HEK293 (cell line): ENCODE data around the gene TRAM2.
A peak's percentile ranks its signal among the peaks of the same experiment; 100 is the strongest.

Experiments used
- GFI1B ChIP-seq: fragments of 450-650 bp; formaldehyde crosslinking; IDR thresholded peaks from 2 replicates; pipeline ENCODE4 v1.5.1; 2016; ENCODE audit warnings: missing biosample characterization, missing genetic modification characterization
- HOXA7 ChIP-seq: sonication (generic); formaldehyde crosslinking; IDR thresholded peaks from 2 replicates; pipeline ENCODE4 v1.8.1; 2022; ENCODE audit warnings: missing genetic modification reagents, borderline replicate concordance
- KLF10 ChIP-seq: fragments of 450-650 bp; IDR thresholded peaks from 2 replicates; pipeline ENCODE4 v1.5.1; 2018; ENCODE audit warnings: missing biosample characterization, mild to moderate bottlenecking, missing genetic modification characterization
- KLF16 ChIP-seq: fragments of 450-650 bp; formaldehyde crosslinking; IDR thresholded peaks from 2 replicates; pipeline ENCODE4 v1.5.1; 2017; ENCODE audit warnings: missing biosample characterization, missing genetic modification characterization
- OSR2 ChIP-seq: fragments of 450-650 bp; formaldehyde crosslinking; IDR thresholded peaks from 2 replicates; pipeline ENCODE4 v1.5.1; 2016; ENCODE audit warnings: missing biosample characterization, missing genetic modification characterization
- PRDM1 ChIP-seq: fragments of 450-650 bp; formaldehyde crosslinking; IDR thresholded peaks from 2 replicates; pipeline ENCODE4; 2016; ENCODE audit warnings: missing biosample characterization, missing genetic modification characterization
- PRDM2 ChIP-seq: fragments of 450-650 bp; formaldehyde crosslinking; IDR thresholded peaks from 2 replicates; pipeline ENCODE4 v1.5.1; 2016; ENCODE audit warnings: missing biosample characterization, missing genetic modification characterization, borderline replicate concordance
- TRIM28 ChIP-seq: IDR thresholded peaks from 2 replicates; pipeline ENCODE4 v1.6.1; 2011; ENCODE audit warnings: low read length, control low read depth, borderline replicate concordance
- ZBTB1 ChIP-seq: fragments of 450-650 bp; formaldehyde crosslinking; IDR thresholded peaks from 2 replicates; pipeline ENCODE4 v1.5.1; 2016; ENCODE audit warnings: missing biosample characterization, missing genetic modification characterization
- ZBTB8A ChIP-seq: fragments of 450-650 bp; formaldehyde crosslinking; IDR thresholded peaks from 2 replicates; pipeline ENCODE4 v1.5.1; 2016; ENCODE audit warnings: missing biosample characterization, missing genetic modification characterization
- ZNF146 ChIP-seq: fragments of 450-650 bp; formaldehyde crosslinking; IDR thresholded peaks from 2 replicates; pipeline ENCODE4 v1.5.1; 2016; ENCODE audit warnings: missing biosample characterization, missing genetic modification characterization
- ZNF155 ChIP-seq: fragments of 450-650 bp; formaldehyde crosslinking; IDR thresholded peaks from 2 replicates; pipeline ENCODE4 v1.5.1; 2016; ENCODE audit warnings: missing biosample characterization, missing genetic modification characterization
- ZNF174 ChIP-seq: fragments of 450-650 bp; formaldehyde crosslinking; IDR thresholded peaks from 2 replicates; pipeline ENCODE4 v1.5.0; 2017; ENCODE audit warnings: missing biosample characterization, mild to moderate bottlenecking, missing genetic modification characterization
- ZNF175 ChIP-seq: fragments of 450-650 bp; formaldehyde crosslinking; IDR thresholded peaks from 2 replicates; pipeline ENCODE4 v1.5.1; 2016; ENCODE audit warnings: missing biosample characterization, missing genetic modification characterization
- ZNF2 ChIP-seq: fragments of 450-650 bp; formaldehyde crosslinking; IDR thresholded peaks from 2 replicates; pipeline ENCODE4 v1.5.1; 2016; ENCODE audit warnings: missing biosample characterization, missing genetic modification characterization
- ZNF202 ChIP-seq: fragments of 450-650 bp; formaldehyde crosslinking; IDR thresholded peaks from 2 replicates; pipeline ENCODE4 v1.5.1; 2016; ENCODE audit warnings: missing biosample characterization, missing genetic modification characterization, borderline replicate concordance
- ZNF211 ChIP-seq: fragments of 450-650 bp; formaldehyde crosslinking; IDR thresholded peaks from 2 replicates; pipeline ENCODE4 v1.5.1; 2016; ENCODE audit warnings: low read depth, missing biosample characterization, missing genetic modification characterization
- ZNF302 ChIP-seq: fragments of 450-650 bp; formaldehyde crosslinking; IDR thresholded peaks from 2 replicates; pipeline ENCODE4 v1.5.1; 2016; ENCODE audit warnings: missing biosample characterization, missing genetic modification characterization, low read depth
- ZNF366 ChIP-seq: fragments of 450-650 bp; formaldehyde crosslinking; conservative IDR thresholded peaks from 2 replicates; pipeline ENCODE4 v1.5.1; 2016; ENCODE audit warnings: missing biosample characterization, missing genetic modification characterization
- ZNF473 ChIP-seq: fragments of 450-650 bp; formaldehyde crosslinking; IDR thresholded peaks from 2 replicates; pipeline ENCODE4 v1.5.1; 2017; ENCODE audit warnings: missing biosample characterization, missing genetic modification characterization
- ZNF48 ChIP-seq: fragments of 450-650 bp; formaldehyde crosslinking; IDR thresholded peaks from 2 replicates; pipeline ENCODE4 v1.5.1; 2016; ENCODE audit warnings: missing biosample characterization, missing genetic modification characterization
- ZNF548 ChIP-seq: fragments of 450-650 bp; formaldehyde crosslinking; IDR thresholded peaks from 2 replicates; pipeline ENCODE4 v1.5.1; 2016; ENCODE audit warnings: missing biosample characterization, missing genetic modification characterization
- ZNF585B ChIP-seq: fragments of 450-650 bp; formaldehyde crosslinking; IDR thresholded peaks from 2 replicates; pipeline ENCODE4 v1.5.1; 2016; ENCODE audit warnings: missing biosample characterization, missing genetic modification characterization
- ZNF600 ChIP-seq: fragments of 450-650 bp; formaldehyde crosslinking; IDR thresholded peaks from 2 replicates; pipeline ENCODE4 v1.5.1; 2016; ENCODE audit warnings: missing biosample characterization, missing genetic modification characterization
- ZNF623 ChIP-seq: fragments of 450-650 bp; formaldehyde crosslinking; IDR thresholded peaks from 2 replicates; pipeline ENCODE4 v1.5.1; 2016; ENCODE audit warnings: missing biosample characterization, missing genetic modification characterization
- ZNF707 ChIP-seq: fragments of 450-650 bp; formaldehyde crosslinking; IDR thresholded peaks from 2 replicates; pipeline ENCODE4 v1.5.1; 2016; ENCODE audit warnings: missing biosample characterization, missing genetic modification characterization
- ZNF768 ChIP-seq: fragments of 450-650 bp; formaldehyde crosslinking; IDR thresholded peaks from 2 replicates; pipeline ENCODE4 v1.5.1; 2018; ENCODE audit warnings: missing biosample characterization, mild to moderate bottlenecking, missing genetic modification characterization
- ZNF837 ChIP-seq: fragments of 450-650 bp; formaldehyde crosslinking; IDR thresholded peaks from 2 replicates; pipeline ENCODE4 v1.5.1; 2016; ENCODE audit warnings: missing biosample characterization, missing genetic modification characterization
- ZNF843 ChIP-seq: fragments of 450-650 bp; formaldehyde crosslinking; IDR thresholded peaks from 2 replicates; pipeline ENCODE4 v1.5.1; 2016; ENCODE audit warnings: missing biosample characterization, missing genetic modification characterization
- TF ChIP-seq, protein P1 (sequence below): fragments of 450-650 bp; formaldehyde crosslinking; IDR thresholded peaks from 2 replicates; pipeline ENCODE4 v1.5.1; 2016; ENCODE audit warnings: missing biosample characterization, missing genetic modification characterization
- TF ChIP-seq, protein P2 (sequence below): fragments of 450-650 bp; formaldehyde crosslinking; IDR thresholded peaks from 2 replicates; pipeline ENCODE4 v1.5.1; 2016; ENCODE audit warnings: missing biosample characterization, missing genetic modification characterization

Gene TRAM2

GRCh38 chr6:52548353-52548713 is 28.5 kb downstream of the TRAM2 start (continued):
- TF ChIP-seq KLF16 (tag by site-specific recombination) (no peak; the same call in 1 of the 2 replicates), ZNF48 (tag by site-specific recombination) (no peak), ZNF2 (0 out of 2 replicates have a peak, but pooled peaks have one; percentile 15), ZNF585B (tag by site-specific recombination) (no peak), ZNF155 (no peak), GFI1B (tag by site-specific recombination) (no peak), ZNF202 (tag by site-specific recombination) (no peak), PRDM1 (tag by site-specific recombination) (no peak), ZNF837 (tag by site-specific recombination) (no peak), ZNF211 (no peak), ZNF366 (tag by site-specific recombination) (no peak), TRIM28 (no peak), PRDM2 (tag by site-specific recombination) (no peak), ZNF146 (tag by site-specific recombination) (no peak), OSR2 (peak; percentile 75), KLF10 (tag by site-specific recombination) (no peak), ZNF175 (tag by site-specific recombination) (no peak), HOXA7 (CRISPR knock-in tag) (no peak), ZNF548 (tag by site-specific recombination) (no peak), ZNF473 (tag by site-specific recombination) (no peak), ZBTB1 (no peak), ZBTB8A (peak; percentile 35; the same call in 1 of the 2 replicates), ZNF174 (no peak), ZNF707 (tag by site-specific recombination) (no peak), ZNF302 (tag by site-specific recombination) (no peak), ZNF768 (tag by site-specific recombination) (no peak), ZNF843 (tag by site-specific recombination) (0 out of 2 replicates have a peak, but pooled peaks have one; percentile 18), ZNF600 (peak; percentile 47; the same call in 1 of the 2 replicates), ZNF623 (tag by site-specific recombination) (no peak)
- TF ChIP-seq, protein P1, sequence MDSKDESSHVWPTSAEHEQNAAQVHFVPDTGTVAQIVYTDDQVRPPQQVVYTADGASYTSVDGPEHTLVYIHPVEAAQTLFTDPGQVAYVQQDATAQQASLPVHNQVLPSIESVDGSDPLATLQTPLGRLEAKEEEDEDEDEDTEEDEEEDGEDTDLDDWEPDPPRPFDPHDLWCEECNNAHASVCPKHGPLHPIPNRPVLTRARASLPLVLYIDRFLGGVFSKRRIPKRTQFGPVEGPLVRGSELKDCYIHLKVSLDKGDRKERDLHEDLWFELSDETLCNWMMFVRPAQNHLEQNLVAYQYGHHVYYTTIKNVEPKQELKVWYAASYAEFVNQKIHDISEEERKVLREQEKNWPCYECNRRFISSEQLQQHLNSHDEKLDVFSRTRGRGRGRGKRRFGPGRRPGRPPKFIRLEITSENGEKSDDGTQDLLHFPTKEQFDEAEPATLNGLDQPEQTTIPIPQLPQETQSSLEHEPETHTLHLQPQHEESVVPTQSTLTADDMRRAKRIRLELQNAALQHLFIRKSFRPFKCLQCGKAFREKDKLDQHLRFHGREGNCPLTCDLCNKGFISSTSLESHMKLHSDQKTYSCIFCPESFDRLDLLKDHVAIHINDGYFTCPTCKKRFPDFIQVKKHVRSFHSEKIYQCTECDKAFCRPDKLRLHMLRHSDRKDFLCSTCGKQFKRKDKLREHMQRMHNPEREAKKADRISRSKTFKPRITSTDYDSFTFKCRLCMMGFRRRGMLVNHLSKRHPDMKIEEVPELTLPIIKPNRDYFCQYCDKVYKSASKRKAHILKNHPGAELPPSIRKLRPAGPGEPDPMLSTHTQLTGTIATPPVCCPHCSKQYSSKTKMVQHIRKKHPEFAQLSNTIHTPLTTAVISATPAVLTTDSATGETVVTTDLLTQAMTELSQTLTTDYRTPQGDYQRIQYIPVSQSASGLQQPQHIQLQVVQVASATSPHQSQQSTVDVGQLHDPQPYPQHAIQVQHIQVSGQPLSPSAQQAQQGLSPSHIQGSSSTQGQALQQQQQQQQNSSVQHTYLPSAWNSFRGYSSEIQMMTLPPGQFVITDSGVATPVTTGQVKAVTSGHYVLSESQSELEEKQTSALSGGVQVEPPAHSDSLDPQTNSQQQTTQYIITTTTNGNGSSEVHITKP (tag by site-specific recombination), result peak; percentile 36; the same call in 1 of the 2 replicates
- TF ChIP-seq, protein P2, sequence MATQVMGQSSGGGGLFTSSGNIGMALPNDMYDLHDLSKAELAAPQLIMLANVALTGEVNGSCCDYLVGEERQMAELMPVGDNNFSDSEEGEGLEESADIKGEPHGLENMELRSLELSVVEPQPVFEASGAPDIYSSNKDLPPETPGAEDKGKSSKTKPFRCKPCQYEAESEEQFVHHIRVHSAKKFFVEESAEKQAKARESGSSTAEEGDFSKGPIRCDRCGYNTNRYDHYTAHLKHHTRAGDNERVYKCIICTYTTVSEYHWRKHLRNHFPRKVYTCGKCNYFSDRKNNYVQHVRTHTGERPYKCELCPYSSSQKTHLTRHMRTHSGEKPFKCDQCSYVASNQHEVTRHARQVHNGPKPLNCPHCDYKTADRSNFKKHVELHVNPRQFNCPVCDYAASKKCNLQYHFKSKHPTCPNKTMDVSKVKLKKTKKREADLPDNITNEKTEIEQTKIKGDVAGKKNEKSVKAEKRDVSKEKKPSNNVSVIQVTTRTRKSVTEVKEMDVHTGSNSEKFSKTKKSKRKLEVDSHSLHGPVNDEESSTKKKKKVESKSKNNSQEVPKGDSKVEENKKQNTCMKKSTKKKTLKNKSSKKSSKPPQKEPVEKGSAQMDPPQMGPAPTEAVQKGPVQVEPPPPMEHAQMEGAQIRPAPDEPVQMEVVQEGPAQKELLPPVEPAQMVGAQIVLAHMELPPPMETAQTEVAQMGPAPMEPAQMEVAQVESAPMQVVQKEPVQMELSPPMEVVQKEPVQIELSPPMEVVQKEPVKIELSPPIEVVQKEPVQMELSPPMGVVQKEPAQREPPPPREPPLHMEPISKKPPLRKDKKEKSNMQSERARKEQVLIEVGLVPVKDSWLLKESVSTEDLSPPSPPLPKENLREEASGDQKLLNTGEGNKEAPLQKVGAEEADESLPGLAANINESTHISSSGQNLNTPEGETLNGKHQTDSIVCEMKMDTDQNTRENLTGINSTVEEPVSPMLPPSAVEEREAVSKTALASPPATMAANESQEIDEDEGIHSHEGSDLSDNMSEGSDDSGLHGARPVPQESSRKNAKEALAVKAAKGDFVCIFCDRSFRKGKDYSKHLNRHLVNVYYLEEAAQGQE, result no peak
